Neural crest cell (in vitro differentiated cells): ENCODE results near the gene MAML3. TPM values are rescaled to one million over a fixed set of nuclear protein-coding genes. Genes with fewer than 3 reads are reported as not detected.

ENCODE experiments used
- DNase-seq: peaks from one replicate; pipeline ENCODE4 v3.0.0; 2021; ENCODE audit warnings: low read depth, mixed read lengths, low spot score
- H3K27ac Mint-ChIP-seq: one replicate; pipeline ENCODE4 v1.8.0; 2021; ENCODE audit warnings: mild to moderate bottlenecking, mixed read lengths; ENCODE audit not compliant: unreplicated experiment
- H3K27me3 Mint-ChIP-seq: 2 replicates; pipeline ENCODE4 v1.8.0; 2021; ENCODE audit warnings: low read depth, mild to moderate bottlenecking, mixed read lengths
- H3K36me3 Mint-ChIP-seq: 2 replicates; pipeline ENCODE4 v1.8.0; 2021; ENCODE audit warnings: low read depth, mild to moderate bottlenecking, mixed read lengths
- H3K4me1 Mint-ChIP-seq: 2 replicates; pipeline ENCODE4 v1.8.0; 2021; ENCODE audit warnings: mixed read lengths
- H3K4me3 Mint-ChIP-seq: one replicate; pipeline ENCODE4 v1.8.0; 2021; ENCODE audit warnings: mild to moderate bottlenecking, mixed read lengths
- H3K9me3 Mint-ChIP-seq: 2 replicates; pipeline ENCODE4 v1.8.0; 2021; ENCODE audit warnings: mixed read lengths
- CTCF ChIP-seq: fragments of 200-600 bp; sonication (generic); conservative IDR thresholded peaks from 2 replicates; pipeline ENCODE4 v1.5.0; 2021; ENCODE audit warnings: antibody characterized with exemption, mild to moderate bottlenecking
- total RNA-seq: library from RNA; stranded (reverse); gene quantifications from 2 replicates; pipeline ENCODE4 v1.2.1, GENCODE V29; 2021

MAML3 gene
- total RNA-seq, 1 donor from 2014 or later = 21.8 TPM

GRCh38 chr4:139799615-139800014 is 354.4 kb downstream of the MAML3 start:
- Mint-ChIP-seq H3K27ac (no peak overlapping the region), H3K4me1 (peaks cover 87% of the 10 kb centered on the region), H3K36me3 (no peaks in the 10 kb centered on the region), H3K9me3 (no peaks in the 10 kb centered on the region), H3K27me3 (no peaks in the 10 kb centered on the region), H3K4me3 (no peak overlapping the region)
- no peak for DNase-seq
- no peak for TF ChIP-seq CTCF

GRCh38 chr4:139798456-139798855 is 355.5 kb downstream of the MAML3 start:
- Mint-ChIP-seq H3K4me1 (peaks cover 87% of the 10 kb centered on the region), H3K36me3 (no peaks in the 10 kb centered on the region), H3K27me3 (no peaks in the 10 kb centered on the region), H3K9me3 (no peaks in the 10 kb centered on the region), H3K27ac (no peak overlapping the region), H3K4me3 (no peak overlapping the region)
- TF ChIP-seq CTCF = no peak
- DNase-seq = no peak

- Mint-ChIP-seq H3K27ac (peak overlapping the region; percentile 12), H3K4me3 (peak overlapping the region; percentile 29), H3K9me3 (no peaks in the 10 kb centered on the region), H3K4me1 (peaks cover 78% of the 10 kb centered on the region), H3K36me3 (no peaks in the 10 kb centered on the region), H3K27me3 (no peaks in the 10 kb centered on the region)
- DNase-seq = no peak
- no peak for TF ChIP-seq CTCF
Measured at GRCh38 chr4:139797287-139797686, 356.7 kb downstream of the MAML3 start.

- Mint-ChIP-seq H3K27ac (peak overlapping the region; percentile 30), H3K9me3 (no peaks in the 10 kb centered on the region), H3K36me3 (no peaks in the 10 kb centered on the region), H3K27me3 (no peaks in the 10 kb centered on the region), H3K4me3 (no peak overlapping the region), H3K4me1 (peaks cover 66% of the 10 kb centered on the region)
- TF ChIP-seq CTCF = no peak
- DNase-seq = no peak
Measured at GRCh38 chr4:139795527-139796314, 358.3 kb downstream of the MAML3 start.

- DNase-seq = no peak
- Mint-ChIP-seq H3K4me1 (peaks cover 58% of the 10 kb centered on the region), H3K4me3 (no peak overlapping the region), H3K27me3 (no peaks in the 10 kb centered on the region), H3K36me3 (peaks cover 2% of the 10 kb centered on the region), H3K9me3 (peaks cover under 1% of the 10 kb centered on the region), H3K27ac (no peak overlapping the region)
- no peak for TF ChIP-seq CTCF
Measured at GRCh38 chr4:139794158-139794954, 359.6 kb downstream of the MAML3 start.
